GM23338 (cell line): Measurements from ENCODE around the gene NUP62CL. TPM values are rescaled to one million over a fixed set of nuclear protein-coding genes. Genes with fewer than 3 reads are reported as not detected.

ENCODE experiments used
- ATAC-seq: fragments of 200-7000 bp; cut with Tn5 transposase; 3 replicates; pipeline ENCODE4 v1.9.1; 2020
- DNase-seq: peaks from one replicate; pipeline ENCODE4 v3.0.0-alpha.2; 2015; ENCODE audit warnings: low spot score
- H2AFZ ChIP-seq: fragments of 200-600 bp; sonication (generic); 2 replicates; pipeline ENCODE4 v1.8.0; 2016; ENCODE audit warnings: antibody characterized with exemption, mild to moderate bottlenecking, moderate library complexity
- H3F3A ChIP-seq: fragments of 200-600 bp; sonication (generic); replicated peaks from 2 replicates; pipeline ENCODE4 v1.8.0; 2017; ENCODE audit warnings: antibody characterized with exemption, mixed run types, low read depth
- H3K27ac ChIP-seq: fragments of 200-600 bp; sonication (generic); 2 replicates; pipeline ENCODE4 v1.6.1; 2016; ENCODE audit warnings: low read depth
- H3K27me3 ChIP-seq: fragments of 200-600 bp; sonication (generic); 2 replicates; pipeline ENCODE4 v1.8.0; 2016; ENCODE audit warnings: mild to moderate bottlenecking, mixed run types, moderate library complexity; ENCODE audit not compliant: insufficient read depth
- H3K36me3 ChIP-seq: fragments of 200-600 bp; sonication (generic); 2 replicates; pipeline ENCODE4 v1.8.0; 2016; ENCODE audit warnings: mild to moderate bottlenecking; ENCODE audit not compliant: insufficient read depth
- H3K4me1 ChIP-seq: fragments of 200-600 bp; sonication (generic); 2 replicates; pipeline ENCODE4 v1.8.0; 2016; ENCODE audit warnings: mild to moderate bottlenecking, moderate library complexity; ENCODE audit not compliant: insufficient read depth
- H3K4me2 ChIP-seq: fragments of 200-600 bp; sonication (generic); 2 replicates; pipeline ENCODE4 v1.7.1; 2017; ENCODE audit warnings: mixed run types
- H3K4me3 ChIP-seq: fragments of 200-600 bp; sonication (generic); 2 replicates; pipeline ENCODE4 v1.6.1; 2016; ENCODE audit warnings: mixed run types
- H3K79me2 ChIP-seq: fragments of 200-600 bp; sonication (generic); replicated peaks from 2 replicates; pipeline ENCODE4 v1.8.0; 2017; ENCODE audit warnings: mild to moderate bottlenecking; ENCODE audit not compliant: insufficient read depth
- H3K9me2 ChIP-seq: fragments of 200-600 bp; sonication (generic); 2 replicates; pipeline ENCODE4 v1.8.0; 2017; ENCODE audit not compliant: insufficient read depth
- H4K20me1 ChIP-seq: fragments of 200-600 bp; sonication (generic); replicated peaks from 2 replicates; pipeline ENCODE4 v1.8.0; 2017; ENCODE audit warnings: mild to moderate bottlenecking; ENCODE audit not compliant: insufficient read depth
- H3K27ac Mint-ChIP-seq: 2 replicates; pipeline ENCODE4 v1.8.0; 2020; ENCODE audit warnings: inconsistent platforms, mild to moderate bottlenecking, moderate library complexity, mixed read lengths
- H3K27me3 Mint-ChIP-seq: 3 replicates; pipeline ENCODE4 v1.8.0; 2022; ENCODE audit warnings: low read depth, mild to moderate bottlenecking, moderate library complexity, mixed read lengths, inconsistent platforms; ENCODE audit not compliant: insufficient read depth, poor library complexity
- H3K36me3 Mint-ChIP-seq: 3 replicates; pipeline ENCODE4 v1.8.0; 2021; ENCODE audit warnings: low read depth, mild to moderate bottlenecking, inconsistent platforms, moderate library complexity, mixed read lengths
- H3K4me1 Mint-ChIP-seq: 3 replicates; pipeline ENCODE4 v1.8.0; 2020; ENCODE audit warnings: mild to moderate bottlenecking, inconsistent platforms, mixed read lengths
- H3K4me3 Mint-ChIP-seq: 3 replicates; pipeline ENCODE4 v1.8.0; 2021; ENCODE audit warnings: moderate library complexity, mild to moderate bottlenecking, inconsistent platforms, mixed read lengths
- H3K9me3 Mint-ChIP-seq: 3 replicates; pipeline ENCODE4 v1.8.0; 2020; ENCODE audit warnings: moderate library complexity, mild to moderate bottlenecking, inconsistent platforms, mixed read lengths
- CREB1 ChIP-seq: fragments of 250-450 bp; sonication (Bioruptor Pico); IDR thresholded peaks from 2 replicates; pipeline ENCODE4 v1.5.0; 2020; ENCODE audit warnings: low read depth, mild to moderate bottlenecking, moderate library complexity
- CTCF ChIP-seq, 2 experiments: fragments of 200-600 bp in 1 of 2; sonication (generic) in 1 of 2; conservative IDR thresholded peaks; 2 replicates each; pipeline versions ENCODE4 v1.5.1 to v1.6.1; 2016 to 2017; ENCODE audit warnings: antibody characterized with exemption in 2 of 2, low read depth in 2 of 2, mild to moderate bottlenecking in 2 of 2, moderate library complexity in 1 of 2
- ETS1 ChIP-seq: IDR thresholded peaks from 2 replicates; pipeline ENCODE4 v1.6.1; 2016; ENCODE audit warnings: antibody characterized with exemption
- EZH2 ChIP-seq: fragments of 200-600 bp; sonication (generic); IDR thresholded peaks from one replicate; pipeline ENCODE4 v1.8.0; 2017; ENCODE audit warnings: antibody characterized with exemption, mild to moderate bottlenecking, low read depth; ENCODE audit not compliant: unreplicated experiment
- EZH2phosphoT487 ChIP-seq: fragments of 200-600 bp; sonication (generic); IDR thresholded peaks from one replicate; pipeline ENCODE4 v1.8.1; 2018; ENCODE audit warnings: antibody characterized with exemption; ENCODE audit not compliant: unreplicated experiment
- JUNB ChIP-seq: IDR thresholded peaks from one replicate; pipeline ENCODE4 v1.6.1; 2016; ENCODE audit warnings: antibody characterized with exemption; ENCODE audit not compliant: unreplicated experiment
- NANOG ChIP-seq: IDR thresholded peaks from 2 replicates; pipeline ENCODE4 v1.6.1; 2016; ENCODE audit warnings: antibody characterized with exemption, borderline replicate concordance
- POLR2AphosphoS5 ChIP-seq: IDR thresholded peaks from 2 replicates; pipeline ENCODE4 v1.6.1; 2016; ENCODE audit warnings: antibody characterized with exemption, low read depth
- REST ChIP-seq: IDR thresholded peaks from one replicate; pipeline ENCODE4 v1.6.1; 2018; ENCODE audit warnings: antibody characterized with exemption; ENCODE audit not compliant: unreplicated experiment
- STAT1 ChIP-seq: IDR thresholded peaks from one replicate; pipeline ENCODE4 v1.6.1; 2016; ENCODE audit warnings: antibody characterized with exemption; ENCODE audit not compliant: unreplicated experiment
- ZNF331 ChIP-seq: fragments of 250-450 bp; sonication (Bioruptor Pico); IDR thresholded peaks from 2 replicates; pipeline ENCODE4 v1.5.0; 2020; ENCODE audit warnings: low read depth, mild to moderate bottlenecking, moderate library complexity
- polyA plus RNA-seq: library from polyadenylated mRNA; unstranded; fragments of >200 nt; fragmentation: Nextera tagmentation; extraction: Ambion mirVana; gene quantifications from 2 replicates; pipeline ENCODE4 v1.2.1, GENCODE V29; 2016
- total RNA-seq: library from RNA; depleted of rRNA; stranded (reverse); fragments of >200 nt; shearing (Covaris generic); gene quantifications from 2 replicates; pipeline ENCODE4 v1.2.3, GENCODE V29; 2014

NUP62CL gene
- total and polyA plus RNA-seq, 2 experiments from 2014 or later, result 5.8 to 11.2 TPM

GRCh38 chrX:107135049-107135964 lies 70.9 kb downstream of the NUP62CL start (continued):
- no peak for TF ChIP-seq REST
- TF ChIP-seq STAT1, result no peak
- TF ChIP-seq POLR2AphosphoS5, result no peak
- TF ChIP-seq JUNB, result no peak
- no peak for TF ChIP-seq CREB1

GRCh38 chrX:107123750-107124149 lies 82.5 kb downstream of the NUP62CL start:
- Histone ChIP-seq H3K4me3 (no peak overlapping the region), H3K4me1 (no peaks in the 10 kb centered on the region), H3K27me3 (no peaks in the 10 kb centered on the region), H3F3A (no peaks in the 10 kb centered on the region), H3K27ac (no peak overlapping the region), H3K79me2 (no peaks in the 10 kb centered on the region), H2AFZ (no peak overlapping the region), H3K9me2 (no peaks in the 10 kb centered on the region), H3K36me3 (no peaks in the 10 kb centered on the region), H4K20me1 (no peaks in the 10 kb centered on the region), H3K4me2 (no peak overlapping the region)
- TF ChIP-seq EZH2, result no peak
- no peak for TF ChIP-seq POLR2AphosphoS5
- TF ChIP-seq CREB1, result no peak
- no peak for TF ChIP-seq ETS1
- TF ChIP-seq JUNB, result no peak
- TF ChIP-seq EZH2phosphoT487, result no peak
- TF ChIP-seq REST, result no peak
- no peak for TF ChIP-seq ZNF331 (CRISPR knock-in tag)
- TF ChIP-seq CTCF (conservative IDR thresholded peaks at IDR 0.05; ENCODE audit: low read depth in 2 of 2), result no peak
- no peak for TF ChIP-seq NANOG
- DNase-seq, result no peak
- no peak for ATAC-seq
- H3K27ac Mint-ChIP-seq, result no peak overlapping the region
- no peak overlapping the region for H3K4me3 Mint-ChIP-seq
- no peaks in the 10 kb centered on the region for H3K36me3 Mint-ChIP-seq
- H3K9me3 Mint-ChIP-seq, result no peaks in the 10 kb centered on the region
- peaks cover under 1% of the 10 kb centered on the region for H3K27me3 Mint-ChIP-seq
- no peaks in the 10 kb centered on the region for H3K4me1 Mint-ChIP-seq
